Measurements from ENCODE around the gene RUNX1. TPM values are rescaled to one million over a fixed set of nuclear protein-coding genes. Genes with fewer than 3 reads are reported as not detected.

The RUNX1 gene
- total and polyA plus RNA-seq, 2 experiments from 2014 or later, result 0.12 TPM; not detected in 1

DNA sequence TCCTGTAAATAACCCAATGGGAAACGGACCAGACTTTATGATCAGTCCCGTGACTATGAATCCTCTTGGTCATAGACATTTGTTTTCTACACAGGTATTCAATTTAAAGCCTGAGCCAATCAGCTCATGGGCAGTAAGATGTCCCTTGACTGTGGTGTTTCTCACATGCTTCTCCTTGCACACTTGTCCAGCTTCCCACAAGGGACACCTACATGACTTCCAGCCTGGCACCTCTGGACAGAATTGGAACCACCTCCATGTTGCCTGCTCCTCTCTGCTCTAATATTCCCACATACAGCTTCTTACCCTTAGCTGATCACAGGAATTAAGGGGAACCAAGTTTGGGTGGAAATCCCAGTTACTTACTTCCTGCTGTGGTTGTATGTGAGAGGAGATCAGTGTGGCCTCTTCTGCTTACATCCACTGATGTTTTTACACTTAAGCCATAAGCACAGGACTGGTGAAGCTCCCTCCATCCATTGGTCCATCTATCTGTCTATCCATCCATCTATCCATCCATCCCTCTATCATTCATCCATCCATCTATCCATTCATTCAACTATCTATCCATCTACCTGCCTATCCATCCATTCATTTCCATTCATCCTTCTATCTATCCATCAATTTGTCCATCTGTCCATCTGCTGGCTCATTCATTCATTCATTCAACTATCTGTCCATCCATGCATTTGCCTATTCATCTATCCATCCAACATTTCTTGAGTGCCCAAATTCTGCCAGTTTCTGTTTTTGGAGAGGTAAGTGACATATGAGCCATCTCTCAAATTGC lies 16.4 kb downstream of the RUNX1 start:
- TF ChIP-seq, protein P1, sequence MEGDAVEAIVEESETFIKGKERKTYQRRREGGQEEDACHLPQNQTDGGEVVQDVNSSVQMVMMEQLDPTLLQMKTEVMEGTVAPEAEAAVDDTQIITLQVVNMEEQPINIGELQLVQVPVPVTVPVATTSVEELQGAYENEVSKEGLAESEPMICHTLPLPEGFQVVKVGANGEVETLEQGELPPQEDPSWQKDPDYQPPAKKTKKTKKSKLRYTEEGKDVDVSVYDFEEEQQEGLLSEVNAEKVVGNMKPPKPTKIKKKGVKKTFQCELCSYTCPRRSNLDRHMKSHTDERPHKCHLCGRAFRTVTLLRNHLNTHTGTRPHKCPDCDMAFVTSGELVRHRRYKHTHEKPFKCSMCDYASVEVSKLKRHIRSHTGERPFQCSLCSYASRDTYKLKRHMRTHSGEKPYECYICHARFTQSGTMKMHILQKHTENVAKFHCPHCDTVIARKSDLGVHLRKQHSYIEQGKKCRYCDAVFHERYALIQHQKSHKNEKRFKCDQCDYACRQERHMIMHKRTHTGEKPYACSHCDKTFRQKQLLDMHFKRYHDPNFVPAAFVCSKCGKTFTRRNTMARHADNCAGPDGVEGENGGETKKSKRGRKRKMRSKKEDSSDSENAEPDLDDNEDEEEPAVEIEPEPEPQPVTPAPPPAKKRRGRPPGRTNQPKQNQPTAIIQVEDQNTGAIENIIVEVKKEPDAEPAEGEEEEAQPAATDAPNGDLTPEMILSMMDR (IDR thresholded peaks at IDR 0.05; ENCODE audit: low read depth, low read length), result no peak
- Histone ChIP-seq H3K4me1 (ENCODE audit: low read depth) (no peaks in the 10 kb centered on the region), H3K9me3 (ENCODE audit: low read depth) (no peaks in the 10 kb centered on the region), H3K36me3 (no peaks in the 10 kb centered on the region), H3K27me3 (peaks cover 87% of the 10 kb centered on the region), H3K27ac (no peak overlapping the region), H3K4me3 (no peak overlapping the region)
- DNase-seq (ENCODE audit: low read depth in 1 of 2, low spot score in 1 of 2), result no peak

DNA sequence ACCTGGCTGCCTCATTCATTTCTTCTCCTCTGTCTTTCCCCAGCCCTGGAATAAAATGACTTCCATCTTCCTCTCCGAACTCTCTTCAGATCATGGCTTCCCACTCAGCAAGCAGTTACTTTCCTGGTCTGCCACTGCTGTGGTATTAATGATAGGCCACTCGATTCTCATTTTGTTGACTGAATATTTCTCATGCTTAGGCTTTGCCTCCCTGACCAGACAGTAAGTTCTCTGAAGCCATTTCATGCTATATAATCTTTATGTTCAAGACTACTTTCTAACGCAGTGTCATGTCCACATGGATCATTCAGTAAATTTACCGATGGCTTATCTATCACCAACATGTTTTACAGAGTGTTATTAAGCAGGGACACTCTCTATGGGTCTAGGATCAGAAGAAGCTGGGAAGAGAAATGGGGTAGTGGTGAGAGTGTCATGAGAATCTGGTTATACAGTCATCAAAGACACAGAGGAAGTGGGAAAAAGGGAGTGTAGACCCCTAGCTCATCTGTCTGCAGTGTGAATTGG lies 20.6 kb downstream of the RUNX1 start:
- no peak for DNase-seq (ENCODE audit: low read depth in 1 of 2, low spot score in 1 of 2)
- Histone ChIP-seq H3K27ac (no peak overlapping the region), H3K27me3 (peaks cover 84% of the 10 kb centered on the region), H3K4me3 (no peak overlapping the region), H3K9me3 (ENCODE audit: low read depth) (no peaks in the 10 kb centered on the region), H3K36me3 (no peaks in the 10 kb centered on the region), H3K4me1 (ENCODE audit: low read depth) (no peaks in the 10 kb centered on the region)
- TF ChIP-seq, protein P1 (IDR thresholded peaks at IDR 0.05; ENCODE audit: low read depth, low read length), result no peak

DNA sequence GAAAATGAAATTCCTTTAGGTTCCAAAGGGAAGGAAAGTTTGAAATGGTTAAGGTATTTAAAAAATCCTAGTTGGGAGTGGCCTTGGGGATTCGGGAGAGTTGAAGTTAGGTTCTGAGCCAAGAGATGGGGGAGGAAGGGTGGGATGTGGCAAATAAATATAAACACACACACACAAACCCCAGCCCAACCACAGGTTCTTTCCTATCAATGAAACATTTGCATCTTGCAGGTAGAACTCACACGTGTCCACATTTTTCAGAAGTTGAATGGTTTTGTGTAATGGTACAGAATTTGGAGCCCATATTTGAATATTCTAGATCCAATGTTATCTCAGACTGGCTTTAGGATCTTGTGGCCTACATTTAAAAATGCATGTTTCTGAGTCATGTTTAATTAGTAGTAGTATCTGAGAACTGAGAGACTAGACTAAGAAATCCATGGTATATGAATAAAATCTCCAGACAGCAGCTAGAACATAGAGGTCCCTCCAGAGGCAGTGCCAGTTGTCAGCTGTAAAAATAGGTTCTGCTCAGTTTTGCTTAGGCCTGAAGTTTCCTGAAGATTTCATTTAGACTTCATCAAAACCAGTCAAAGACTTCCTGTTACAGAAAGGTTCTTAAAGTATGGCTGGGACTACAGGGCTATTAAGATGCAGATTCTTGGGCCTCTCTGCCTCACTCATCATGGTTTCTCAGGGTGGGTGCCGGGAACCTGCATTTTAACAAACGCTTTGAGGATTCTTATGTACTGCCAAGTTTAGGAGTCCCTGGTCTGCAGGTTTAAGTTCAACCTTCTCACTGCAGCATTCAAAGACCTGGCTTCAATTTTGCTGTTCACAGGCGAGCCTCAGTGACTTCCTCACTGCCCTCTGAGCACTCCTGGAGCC lies 21.3 kb downstream of the RUNX1 start:
- Histone ChIP-seq H3K4me3 (no peak overlapping the region), H3K4me1 (ENCODE audit: low read depth) (no peaks in the 10 kb centered on the region), H3K9me3 (ENCODE audit: low read depth) (no peaks in the 10 kb centered on the region), H3K27ac (no peak overlapping the region), H3K36me3 (no peaks in the 10 kb centered on the region), H3K27me3 (peaks cover 77% of the 10 kb centered on the region)
- TF ChIP-seq, protein P1 (IDR thresholded peaks at IDR 0.05; ENCODE audit: low read depth, low read length), result no peak
- DNase-seq (ENCODE audit: low read depth in 1 of 2, low spot score in 1 of 2), result no peak

DNA sequence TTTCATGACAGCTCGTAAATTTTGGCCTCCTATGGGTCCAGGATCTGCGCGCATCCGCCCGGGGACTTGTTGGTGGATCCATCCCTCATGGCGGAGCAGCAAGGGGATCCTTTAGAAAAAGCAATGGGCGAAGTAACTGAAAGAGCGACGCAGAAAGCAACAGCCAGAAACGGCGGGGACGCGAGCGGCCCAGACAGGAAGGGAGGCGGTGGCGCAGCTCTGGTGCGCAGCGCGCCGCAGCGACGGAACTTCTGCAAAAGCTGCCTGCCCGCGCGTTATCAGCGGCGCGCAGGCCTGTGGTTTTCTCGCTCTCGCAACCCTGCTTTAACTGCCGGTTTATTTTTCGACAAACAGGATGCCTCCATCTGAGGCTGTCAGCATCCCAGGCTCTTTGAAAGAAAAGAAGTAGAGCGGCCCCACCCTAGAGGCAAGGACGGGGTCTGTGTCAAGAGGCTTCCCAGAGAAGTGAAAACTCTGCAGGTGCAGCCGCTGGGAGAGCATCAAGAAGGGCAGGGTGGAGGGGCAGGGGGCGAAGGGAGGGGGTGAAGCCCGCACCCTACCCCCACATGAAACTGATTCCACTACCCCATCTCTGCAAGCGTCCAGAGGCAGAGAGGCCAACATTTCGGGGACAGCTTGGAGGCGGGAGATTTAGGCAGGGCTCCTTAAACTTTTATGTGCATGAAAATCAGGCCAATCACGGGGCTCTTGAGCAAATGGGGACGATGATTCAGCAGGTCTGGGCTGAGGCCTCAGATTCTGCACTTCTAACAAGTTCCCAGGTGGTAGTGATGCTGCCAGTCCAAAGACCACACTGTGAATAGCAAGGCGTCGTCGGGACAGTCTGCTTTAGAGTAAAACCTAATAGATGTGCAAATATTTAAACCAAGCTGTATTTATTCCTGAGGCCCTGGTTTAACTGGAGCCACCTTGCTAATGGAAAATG lies 22.2 kb downstream of the RUNX1 start:
- TF ChIP-seq, protein P1 (IDR thresholded peaks at IDR 0.05; ENCODE audit: low read depth, low read length), result no peak
- Histone ChIP-seq H3K27me3 (peaks cover 72% of the 10 kb centered on the region), H3K4me1 (ENCODE audit: low read depth) (no peaks in the 10 kb centered on the region), H3K36me3 (no peaks in the 10 kb centered on the region), H3K4me3 (no peak overlapping the region), H3K27ac (no peak overlapping the region), H3K9me3 (ENCODE audit: low read depth) (no peaks in the 10 kb centered on the region)
- peak; percentile 34 to 88 for DNase-seq (ENCODE audit: low read depth in 1 of 2, low spot score in 1 of 2)

DNA sequence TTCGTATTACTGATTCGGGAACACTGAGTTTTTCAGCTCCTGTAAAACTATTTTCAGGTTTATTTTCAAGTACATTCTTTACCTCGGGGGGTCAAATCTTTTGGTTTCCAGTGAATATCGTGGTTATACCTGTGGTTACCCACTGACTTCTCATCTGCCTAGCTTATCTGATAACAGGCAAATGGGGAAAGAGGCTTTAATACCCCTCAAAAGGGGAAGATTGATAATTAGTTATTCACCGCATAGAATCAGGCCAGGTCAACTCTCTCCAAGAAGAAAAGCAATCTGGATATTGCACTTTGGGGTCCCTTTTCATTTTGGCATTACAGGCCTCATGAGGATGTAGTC lies 23.0 kb downstream of the RUNX1 start:
- peak in 1 of 2 donors; percentile 6 for DNase-seq (ENCODE audit: low read depth in 1 of 2, low spot score in 1 of 2)
- Histone ChIP-seq H3K9me3 (ENCODE audit: low read depth) (no peaks in the 10 kb centered on the region), H3K27ac (no peak overlapping the region), H3K4me1 (ENCODE audit: low read depth) (no peaks in the 10 kb centered on the region), H3K4me3 (no peak overlapping the region), H3K27me3 (peaks cover 76% of the 10 kb centered on the region), H3K36me3 (no peaks in the 10 kb centered on the region)
- TF ChIP-seq, protein P1 (IDR thresholded peaks at IDR 0.05; ENCODE audit: low read depth, low read length), result no peak

Measured in cardiac muscle cell (in vitro differentiated cells and primary cell).